Right ventricle myocardium superior (tissue), 1 donor: ENCODE data around the gene MAGEB17. TPM values are rescaled to one million over a fixed set of nuclear protein-coding genes. Genes with fewer than 3 reads are reported as not detected.

Experiments
- ATAC-seq: fragments of 200-7000 bp; cut with Tn5 transposase; one replicate; pipeline ENCODE4 v1.9.1; 2020; ENCODE audit warnings: mild to moderate bottlenecking; ENCODE audit not compliant: poor library complexity
- DNase-seq: peaks from one replicate; pipeline ENCODE4 v3.0.0-alpha.2; 2020
- intact Hi-C: fragments of 100-400 bp; cut with DNase I; formaldehyde crosslinking; loops from one replicate; pipeline ENCODE4 v1.11.2; 2022
- total RNA-seq: library from RNA; stranded (reverse); fragmentation: NEBNext Ultra II Directional; extraction: Animal tissue kit (Norgen Biotek cat#: 25700); gene quantifications from one replicate; pipeline ENCODE4 v1.2.1, GENCODE V29; 2021
- donor health status: DM: no; HTN: yes; CAD: no; lungs with severe emphysema.

The MAGEB17 gene
- total RNA-seq, 1 donor from 2014 or later = not detected

- no peak for DNase-seq
- ATAC-seq = no peak
- intact Hi-C loops = no loop called here
These were observed 29.5 kb downstream of the MAGEB17 start for GRCh38 chrX:16196829-16197228.

- intact Hi-C loops = no loop called here
- no peak for DNase-seq
- no peak for ATAC-seq
These were observed 32.1 kb downstream of the MAGEB17 start for GRCh38 chrX:16199343-16199742.

- intact Hi-C loops = no loop called here
- DNase-seq = no peak
- no peak for ATAC-seq
These were observed 35.7 kb downstream of the MAGEB17 start for GRCh38 chrX:16202943-16203342.

- DNase-seq (no peak), ATAC-seq (no peak)
- intact Hi-C loops = no loop called here
These were observed 37.3 kb downstream of the MAGEB17 start for GRCh38 chrX:16204538-16204937.

- ATAC-seq = no peak
- no peak for DNase-seq
- intact Hi-C loops = no loop called here
These were observed 38.6 kb downstream of the MAGEB17 start for GRCh38 chrX:16205840-16206239.

- intact Hi-C loops = no loop called here
- DNase-seq = no peak
- no peak for ATAC-seq
These were observed 40.4 kb downstream of the MAGEB17 start for GRCh38 chrX:16207634-16208033.

- ATAC-seq (no peak), DNase-seq (no peak)
- intact Hi-C loops = no loop called here
These were observed 41.3 kb downstream of the MAGEB17 start for GRCh38 chrX:16208601-16209000.

GRCh38 chrX:16210061-16210460 lies 42.8 kb downstream of the MAGEB17 start:
- no peak for DNase-seq
- intact Hi-C loops = no loop called here
- no peak for ATAC-seq

GRCh38 chrX:16212024-16212423 lies 44.7 kb downstream of the MAGEB17 start:
- intact Hi-C loops = no loop called here
- ATAC-seq (no peak), DNase-seq (no peak)

GRCh38 chrX:16212436-16212835 lies 45.2 kb downstream of the MAGEB17 start:
- no peak for DNase-seq
- intact Hi-C loops = no loop called here
- ATAC-seq = no peak

GRCh38 chrX:16213961-16214360 lies 46.7 kb downstream of the MAGEB17 start:
- ATAC-seq (no peak), DNase-seq (no peak)
- intact Hi-C loops = no loop called here

- no peak for ATAC-seq
- intact Hi-C loops = no loop called here
- DNase-seq = no peak
These were observed 48.4 kb downstream of the MAGEB17 start for GRCh38 chrX:16215660-16216059.

Other genes with a start within 250 kb of the MAGEB17 start
- gene GRPR, start 43.9 kb upstream of the MAGEB17 start, total RNA-seq = 0.13 TPM